GM21515 (cell line): ENCODE data around the gene MEGF11.
"Not testable (repeated sequence)": the region's sequence is repeated elsewhere in the genome, so short reads cannot be mapped to it uniquely, and the experiment has no call there.

ENCODE experiments used
- ATAC-seq: cut with Tn5 transposase; IDR thresholded peaks from one replicate; pipeline ENCODE4 v1.9.1; 2021; ENCODE audit not compliant: unreplicated experiment

Gene MEGF11

GRCh38 chr15:66276546-66276945, 23.0 kb upstream of the MEGF11 start:
- ATAC-seq: no peak

- ATAC-seq: no peak
Measured at GRCh38 chr15:66275352-66275751, 21.8 kb upstream of the MEGF11 start.

- ATAC-seq: no peak
Measured at GRCh38 chr15:66270932-66271331, 17.4 kb upstream of the MEGF11 start.

GRCh38 chr15:66269326-66270090, 16.0 kb upstream of the MEGF11 start:
- ATAC-seq: no peak

GRCh38 chr15:66264859-66265513, 11.4 kb upstream of the MEGF11 start:
- ATAC-seq: no peak

GRCh38 chr15:66262837-66263236, 9.3 kb upstream of the MEGF11 start:
- not testable (repeated sequence) for ATAC-seq

GRCh38 chr15:66261056-66261455, 7.5 kb upstream of the MEGF11 start:
- no peak for ATAC-seq

GRCh38 chr15:66256692-66257091, 3.1 kb upstream of the MEGF11 start:
- ATAC-seq: no peak

- no peak for ATAC-seq
Measured at GRCh38 chr15:66254951-66255676, 1.6 kb upstream of the MEGF11 start.

- no peak for ATAC-seq
Measured at GRCh38 chr15:66254089-66254950, 770 bp upstream of the MEGF11 start.

GRCh38 chr15:66252685-66253417, 699 bp downstream of the MEGF11 start:
- ATAC-seq: no peak

- no peak for ATAC-seq
Measured at GRCh38 chr15:66251790-66252684, 1.5 kb downstream of the MEGF11 start.

- ATAC-seq: no peak
Measured at GRCh38 chr15:66251065-66251789, 2.3 kb downstream of the MEGF11 start.

GRCh38 chr15:66249605-66250174, 3.9 kb downstream of the MEGF11 start:
- no peak for ATAC-seq

GRCh38 chr15:66246937-66247336, 6.6 kb downstream of the MEGF11 start:
- no peak for ATAC-seq

- not testable (repeated sequence) for ATAC-seq
Measured at GRCh38 chr15:66245832-66246231, 7.7 kb downstream of the MEGF11 start.

GRCh38 chr15:66241908-66242285, 11.7 kb downstream of the MEGF11 start:
- no peak for ATAC-seq
